Epithelial cell of esophagus (primary cell): ENCODE results near the gene KRTAP17-1.

Experiments used
- DNase-seq: peaks from one replicate; pipeline ENCODE4 v3.0.0; 2010; ENCODE audit warnings: low read depth
- H3K4me3 ChIP-seq: 2 replicates; pipeline ENCODE4 v1.5.1; 2011; ENCODE audit warnings: mild to moderate bottlenecking, low read length, control low read depth
- TF ChIP-seq, protein P1 (sequence below): IDR thresholded peaks from 2 replicates; pipeline ENCODE4 v1.5.1; 2011; ENCODE audit warnings: low read depth, mild to moderate bottlenecking, low read length, control low read depth, inconsistent platforms; ENCODE audit not compliant: insufficient read depth; ENCODE audit errors: missing control alignments

Gene KRTAP17-1

DNA sequence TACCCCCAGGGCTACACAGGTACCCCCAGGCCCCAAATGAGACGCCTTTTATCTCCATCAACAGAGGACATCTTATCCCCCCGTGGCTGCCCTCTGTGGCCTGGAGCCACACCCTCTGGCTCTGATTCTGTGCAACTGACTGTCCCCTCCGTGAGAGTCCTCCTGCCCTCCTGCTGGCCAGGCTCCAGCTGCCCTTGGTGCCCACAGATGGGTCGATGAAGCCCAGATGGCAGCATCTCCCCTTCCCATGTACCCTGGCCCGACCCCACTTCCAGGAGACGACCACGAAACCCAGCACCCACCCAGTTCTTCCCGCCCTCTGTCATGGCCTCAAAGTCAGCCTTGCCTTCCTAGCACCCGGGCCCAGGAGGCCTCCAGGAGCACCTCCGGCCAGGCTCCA is 9.6 kb upstream of the KRTAP17-1 start:
- no peak overlapping the region for H3K4me3 ChIP-seq
- TF ChIP-seq, protein P1, sequence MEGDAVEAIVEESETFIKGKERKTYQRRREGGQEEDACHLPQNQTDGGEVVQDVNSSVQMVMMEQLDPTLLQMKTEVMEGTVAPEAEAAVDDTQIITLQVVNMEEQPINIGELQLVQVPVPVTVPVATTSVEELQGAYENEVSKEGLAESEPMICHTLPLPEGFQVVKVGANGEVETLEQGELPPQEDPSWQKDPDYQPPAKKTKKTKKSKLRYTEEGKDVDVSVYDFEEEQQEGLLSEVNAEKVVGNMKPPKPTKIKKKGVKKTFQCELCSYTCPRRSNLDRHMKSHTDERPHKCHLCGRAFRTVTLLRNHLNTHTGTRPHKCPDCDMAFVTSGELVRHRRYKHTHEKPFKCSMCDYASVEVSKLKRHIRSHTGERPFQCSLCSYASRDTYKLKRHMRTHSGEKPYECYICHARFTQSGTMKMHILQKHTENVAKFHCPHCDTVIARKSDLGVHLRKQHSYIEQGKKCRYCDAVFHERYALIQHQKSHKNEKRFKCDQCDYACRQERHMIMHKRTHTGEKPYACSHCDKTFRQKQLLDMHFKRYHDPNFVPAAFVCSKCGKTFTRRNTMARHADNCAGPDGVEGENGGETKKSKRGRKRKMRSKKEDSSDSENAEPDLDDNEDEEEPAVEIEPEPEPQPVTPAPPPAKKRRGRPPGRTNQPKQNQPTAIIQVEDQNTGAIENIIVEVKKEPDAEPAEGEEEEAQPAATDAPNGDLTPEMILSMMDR, result no peak
- DNase-seq, result no peak

DNA sequence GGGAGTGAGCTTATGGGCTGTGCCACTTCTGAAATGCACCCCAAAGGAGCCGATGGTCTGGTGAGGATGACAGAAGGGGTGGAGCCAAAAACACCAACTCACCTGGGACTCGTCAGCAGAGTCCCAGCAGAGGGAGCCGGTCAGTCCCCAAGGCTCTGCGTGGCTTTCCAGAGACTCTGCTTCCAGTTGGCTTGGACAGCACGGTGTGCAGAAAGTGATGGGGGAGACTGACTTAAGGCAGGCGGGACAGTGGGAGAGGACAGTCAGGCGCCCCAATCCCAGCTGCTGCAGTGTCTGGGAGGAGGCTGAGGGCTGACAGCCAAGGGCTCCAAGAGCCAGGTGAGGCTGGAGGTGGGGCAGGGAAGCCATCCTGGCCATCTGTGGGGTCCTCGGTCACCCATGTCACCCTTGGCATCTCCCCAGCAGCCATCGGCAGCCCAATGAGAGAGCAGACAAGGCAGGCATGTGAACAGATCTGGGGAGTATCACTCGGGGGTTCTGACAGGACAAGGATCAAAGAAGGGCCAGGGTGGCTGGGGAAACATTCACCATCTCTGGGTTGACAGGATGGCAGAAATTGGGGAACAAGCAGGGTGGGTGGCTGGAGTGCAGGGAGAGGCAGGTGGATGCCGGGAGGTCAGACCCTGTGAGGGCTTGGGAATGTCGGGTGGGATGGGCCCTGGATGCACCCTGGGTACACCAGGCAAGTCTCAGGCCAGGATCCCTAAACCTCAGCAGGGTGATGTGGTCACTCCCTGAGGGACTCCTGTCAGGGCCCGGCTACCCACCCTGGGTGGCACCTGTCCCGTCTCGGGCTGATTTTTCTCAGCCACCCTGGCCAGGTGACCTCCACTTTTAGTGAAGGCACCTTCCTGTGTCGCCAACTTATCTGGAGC is 8.9 kb upstream of the KRTAP17-1 start:
- TF ChIP-seq, protein P1, result peak; percentile 67
- no peak overlapping the region for H3K4me3 ChIP-seq
- DNase-seq, result peak; percentile 71

DNA sequence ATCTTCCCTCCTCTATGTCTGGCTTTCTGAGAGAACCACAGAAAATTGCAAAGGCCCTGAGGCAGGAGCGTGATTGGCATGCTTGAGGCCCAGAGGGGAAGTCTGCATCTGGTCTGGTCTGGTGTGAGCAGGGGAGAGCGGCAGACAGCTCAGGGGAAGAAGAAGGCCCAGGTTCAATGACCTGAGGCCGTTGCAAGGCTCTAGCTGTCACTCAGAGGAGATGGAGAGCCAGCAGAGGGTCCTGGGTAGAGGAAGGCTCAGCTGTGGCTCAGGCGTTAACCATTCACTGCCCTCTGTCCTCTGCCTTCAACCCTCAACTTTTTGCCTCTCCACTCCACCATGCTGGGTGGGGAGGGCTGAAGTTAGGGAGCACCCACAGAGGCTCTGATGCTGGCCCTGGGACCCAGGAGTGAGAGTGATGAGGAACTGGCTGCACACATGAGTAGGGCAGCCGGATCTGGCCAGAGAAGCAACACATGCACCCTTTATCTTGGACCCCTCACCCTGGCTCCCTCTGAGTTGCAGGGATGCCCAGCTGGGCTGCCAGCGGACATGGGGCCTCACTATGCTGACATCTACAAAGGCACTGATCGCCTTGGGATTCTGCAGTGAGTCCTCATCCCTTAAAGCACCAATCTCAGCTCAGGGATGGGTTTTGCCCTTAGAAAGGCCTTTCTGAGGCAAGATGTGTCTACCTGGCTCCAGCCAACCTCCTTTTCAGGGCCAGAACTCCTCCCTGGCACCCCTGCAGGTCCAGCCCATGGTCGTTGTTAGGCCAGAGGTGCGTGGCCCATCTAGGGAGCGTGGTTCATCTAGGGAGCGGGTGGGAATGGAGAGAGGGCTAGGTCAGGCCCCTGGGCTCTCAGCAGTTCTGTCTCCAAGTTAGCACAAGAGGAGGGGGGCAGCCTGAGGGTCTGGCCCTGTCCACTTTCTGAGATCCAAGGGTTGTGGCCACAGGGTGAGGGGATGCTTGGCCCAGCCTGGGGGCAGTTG is 7.7 kb upstream of the KRTAP17-1 start:
- TF ChIP-seq, protein P1, result no peak
- H3K4me3 ChIP-seq, result no peak overlapping the region
- DNase-seq, result no peak

DNA sequence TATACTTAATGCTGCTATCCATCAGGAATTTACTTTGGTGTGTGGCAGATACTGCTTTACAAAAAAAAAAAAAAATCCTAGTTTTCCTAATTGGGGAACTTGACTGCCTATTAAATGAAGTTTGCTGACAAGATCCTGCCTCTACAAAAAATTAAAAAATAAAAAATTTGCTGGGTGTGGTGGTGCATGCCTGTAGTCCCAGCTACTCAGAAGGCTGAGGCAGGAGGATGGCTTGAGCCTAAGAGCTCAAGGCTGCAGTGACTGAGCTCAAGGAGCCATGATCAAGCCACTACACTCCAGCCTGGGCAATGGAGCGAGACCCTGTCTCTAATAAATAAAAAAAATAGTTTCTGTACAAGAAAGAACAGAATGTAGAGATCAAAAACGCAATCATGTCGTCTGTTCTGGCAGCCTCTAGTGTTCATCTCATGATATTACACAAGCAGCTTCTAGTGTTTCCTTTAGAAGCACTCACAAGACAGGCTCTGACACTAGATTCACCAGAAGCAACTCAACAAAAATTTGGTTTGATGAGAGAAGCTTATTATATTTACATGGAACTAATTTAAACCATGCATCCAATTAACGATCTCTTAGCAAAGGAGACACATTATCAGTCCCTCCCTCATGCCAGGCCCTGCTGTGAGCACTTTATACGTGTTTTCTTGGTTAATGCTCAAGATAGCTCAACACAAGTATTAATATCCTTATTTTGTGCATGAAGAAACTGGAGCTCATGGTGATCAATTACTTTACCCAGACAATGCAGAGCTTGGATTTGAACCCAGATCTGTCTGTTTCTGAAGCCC is 6.8 kb upstream of the KRTAP17-1 start:
- peak; percentile 72 for DNase-seq
- TF ChIP-seq, protein P1, result peak; percentile 92
- H3K4me3 ChIP-seq, result no peak overlapping the region

DNA sequence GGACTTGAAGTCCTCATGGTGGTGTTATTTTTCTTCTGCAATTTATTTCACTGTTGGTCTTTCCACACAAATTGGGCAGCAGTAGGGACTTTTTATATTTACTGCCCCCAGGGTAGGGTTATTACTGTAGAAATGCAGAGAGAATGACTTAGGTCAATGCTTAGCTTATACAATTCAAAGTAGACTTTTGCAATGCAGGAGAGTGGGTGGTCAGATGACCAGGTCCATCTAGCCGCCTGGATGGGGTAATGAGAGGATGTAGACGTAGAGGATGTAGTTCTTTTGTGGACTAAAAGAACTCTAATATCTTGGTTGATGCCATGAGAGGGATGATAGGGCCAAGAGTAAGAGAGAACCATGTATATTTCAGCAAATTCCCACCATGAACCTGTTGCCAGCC is 2.7 kb upstream of the KRTAP17-1 start:
- DNase-seq, result no peak
- no peak overlapping the region for H3K4me3 ChIP-seq
- TF ChIP-seq, protein P1, result no peak

DNA sequence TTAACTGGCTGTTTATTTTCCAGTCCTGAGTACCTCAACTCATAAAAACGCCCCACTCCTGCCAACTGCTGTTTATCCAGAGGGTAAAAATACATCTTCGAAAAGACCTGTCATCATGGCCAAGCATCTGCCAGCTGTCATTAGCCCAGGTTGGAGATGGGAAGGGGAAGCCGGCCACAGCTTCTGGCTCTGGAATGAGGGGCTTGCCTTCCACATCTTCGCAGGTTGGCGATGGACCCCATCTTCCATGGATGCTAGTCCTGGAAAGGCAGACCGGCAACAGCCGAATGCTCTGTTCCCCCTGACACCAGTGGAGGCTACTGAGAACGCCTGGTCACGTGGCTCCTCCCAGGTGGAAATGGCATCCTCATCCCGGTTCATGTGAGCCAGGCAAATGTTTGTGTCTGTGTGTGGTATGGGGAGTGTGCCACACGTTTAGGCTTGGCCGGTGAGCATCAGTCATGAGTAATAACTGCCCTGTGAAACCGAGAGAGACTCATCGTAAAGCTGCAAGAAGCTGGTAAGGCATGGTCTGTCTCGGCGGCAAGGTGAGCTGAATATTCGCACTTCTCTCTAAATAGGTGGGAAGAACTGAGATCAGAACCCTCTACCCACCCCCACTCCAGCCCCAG is 420 bp upstream of the KRTAP17-1 start:
- TF ChIP-seq, protein P1, result no peak
- H3K4me3 ChIP-seq, result no peak overlapping the region
- DNase-seq, result peak; percentile 77
